Lower leg skin (tissue), 4 donors: ENCODE measurements around the gene TTN. TPM values are rescaled to one million over a fixed set of nuclear protein-coding genes. Genes with fewer than 3 reads are reported as not detected.

Experiments used
- DNase-seq, 2 donors: peaks; one replicate each; pipeline ENCODE4 v3.0.0-alpha.2; 2019; ENCODE audit warnings: low spot score in 2 of 2
- H3K4me3 ChIP-seq: fragments of 200-600 bp; sonication (generic); 2 replicates; pipeline ENCODE4 v1.5.1; 2017; ENCODE audit warnings: mild to moderate bottlenecking, low read depth; ENCODE audit not compliant: poor library complexity, severe bottlenecking
- CTCF ChIP-seq, 3 donors: fragments of 450-650 bp; IDR thresholded peaks; one replicate each; pipeline ENCODE4 v1.5.1; 2016; ENCODE audit warnings: antibody characterized with exemption in 3 of 3, mild to moderate bottlenecking in 3 of 3, moderate library complexity in 2 of 3
- POLR2A ChIP-seq, 2 donors: fragments of 450-650 bp; IDR thresholded peaks; one replicate each; pipeline ENCODE4 v1.6.1; 2016 to 2017; ENCODE audit warnings: antibody characterized with exemption in 2 of 2, mild to moderate bottlenecking in 1 of 2, moderate library complexity in 1 of 2
- WGBS, 2 donors: methylation state at CpG; one replicate each; pipeline ENCODE4 v1.1.5; 2018; 5-methylcytosine and 5-hydroxymethylcytosine counted together
- intact Hi-C: fragments of 100-400 bp; cut with DNase I; formaldehyde crosslinking; loops from one replicate; pipeline ENCODE4 v1.15.0; 2023; ENCODE audit warnings: low total_unique reads
- total RNA-seq, 4 donors: library from RNA; depleted of rRNA; stranded (reverse); fragments of >200 nt; gene quantifications; one replicate each; pipeline ENCODE4 v1.1.0, GENCODE V29; 2016

The TTN gene
- total RNA-seq, 4 donors from 2014 or later: 0.25 to 2.4 (median 0.74) TPM

DNA sequence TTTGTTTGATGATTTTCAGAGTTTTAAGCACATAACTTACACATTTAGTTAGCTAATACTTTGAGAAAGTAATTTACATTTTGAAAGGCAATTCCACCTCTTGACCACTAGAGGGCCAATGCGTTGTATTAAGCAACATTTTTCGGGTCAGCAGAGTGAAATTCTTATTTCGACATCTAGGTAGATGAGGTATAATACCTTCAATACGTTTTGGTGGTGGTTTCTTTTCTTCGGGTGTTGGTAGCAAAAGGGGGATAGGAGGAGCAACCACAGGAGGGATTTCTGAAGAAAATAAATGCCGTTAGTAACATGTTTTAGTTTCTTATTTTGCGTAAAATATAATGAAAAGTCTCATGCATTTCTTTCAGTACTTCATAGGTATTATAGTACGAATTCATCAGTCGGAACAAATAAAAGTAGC lies 106.3 kb downstream of the TTN start:
- TF ChIP-seq POLR2A (IDR thresholded peaks at IDR 0.05) (no peak), CTCF (IDR thresholded peaks at IDR 0.05) (no peak)
- no peak for DNase-seq
- no peak overlapping the region for H3K4me3 ChIP-seq
- 60 to 65% methylated on average over 9 of the region's 9 CpGs for WGBS, 2 donors
- intact Hi-C loops: no loop called here

- intact Hi-C loops: no loop called here
- no peak for DNase-seq
- WGBS, 2 donors: 69 to 78% methylated on average over 3 of the region's 3 CpGs
- TF ChIP-seq POLR2A (IDR thresholded peaks at IDR 0.05): no peak
- TF ChIP-seq CTCF (IDR thresholded peaks at IDR 0.05): no peak
- no peak overlapping the region for H3K4me3 ChIP-seq
Observed at GRCh38 chr2:178700136-178700535, 107.1 kb downstream of the TTN start.

GRCh38 chr2:178692845-178693244 lies 114.4 kb downstream of the TTN start:
- 75 to 92% methylated on average over 2 of the region's 2 CpGs for WGBS, 2 donors
- H3K4me3 ChIP-seq: no peak overlapping the region
- intact Hi-C loops: no loop called here
- no peak for DNase-seq
- TF ChIP-seq POLR2A (IDR thresholded peaks at IDR 0.05): no peak
- no peak for TF ChIP-seq CTCF (IDR thresholded peaks at IDR 0.05)

GRCh38 chr2:178689808-178690207 lies 117.4 kb downstream of the TTN start:
- H3K4me3 ChIP-seq: no peak overlapping the region
- WGBS, 2 donors: 58 to 76% methylated on average over 1 of the region's 1 CpG
- DNase-seq: no peak
- intact Hi-C loops: no loop called here
- TF ChIP-seq POLR2A (IDR thresholded peaks at IDR 0.05): no peak
- TF ChIP-seq CTCF (IDR thresholded peaks at IDR 0.05): no peak

GRCh38 chr2:178683877-178684276 lies 123.3 kb downstream of the TTN start:
- 58 to 70% methylated on average over 1 of the region's 1 CpG for WGBS, 2 donors
- TF ChIP-seq POLR2A (IDR thresholded peaks at IDR 0.05) (no peak), CTCF (IDR thresholded peaks at IDR 0.05) (no peak)
- intact Hi-C loops: loop anchor here (5.0 kb wide), 1 partner anchor 1838 kb away; no protein-coding TSS in a partner anchor

GRCh38 chr2:178681081-178681480 lies 126.1 kb downstream of the TTN start:
- no peak for TF ChIP-seq CTCF (IDR thresholded peaks at IDR 0.05)
- no peak for TF ChIP-seq POLR2A (IDR thresholded peaks at IDR 0.05)
- no peak for DNase-seq
- intact Hi-C loops: loop anchor here (5.0 kb wide), 1 partner anchor 1841 kb away; no protein-coding TSS in a partner anchor
- WGBS, 2 donors: 80% methylated on average over 4 of the region's 4 CpGs
- H3K4me3 ChIP-seq: no peak overlapping the region

More at GRCh38 chr2:178683877-178684276, 123.3 kb downstream of the TTN start:
- no peak overlapping the region for H3K4me3 ChIP-seq
- no peak for DNase-seq
